K562 (cell line): ENCODE measurements around the gene CACNA1A. TPM values are rescaled to one million over a fixed set of nuclear protein-coding genes. Genes with fewer than 3 reads are reported as not detected.
A peak's percentile ranks its signal among the peaks of the same experiment; 100 is the strongest.

Experiments used
- ADNP ChIP-seq: fragments of 200-800 bp; sonication (Bioruptor generic); IDR thresholded peaks from 2 replicates; pipeline ENCODE4 v1.6.1; 2016; ENCODE audit warnings: missing genetic modification characterization, missing compliant biosample characterization
- CREB1 ChIP-seq, 2 experiments: sonication (generic) in 1 of 2; formaldehyde crosslinking in 1 of 2; IDR thresholded peaks; 2 replicates each; pipeline versions ENCODE4 v1.6.1 to v1.8.0; 2012 to 2022; ENCODE audit warnings: inconsistent platforms in 1 of 2, mild to moderate bottlenecking in 1 of 2, missing genetic modification reagents in 1 of 2, moderate library complexity in 1 of 2
- DMBX1 ChIP-seq: fragments of 250-450 bp; sonication (Bioruptor Pico); IDR thresholded peaks from 2 replicates; pipeline ENCODE4 v1.8.0; 2022; ENCODE audit warnings: inconsistent platforms, mild to moderate bottlenecking, moderate library complexity, borderline replicate concordance
- FOXJ2 ChIP-seq: fragments of 200-800 bp; sonication (Bioruptor generic); IDR thresholded peaks from 2 replicates; pipeline ENCODE4 v1.6.1; 2016; ENCODE audit warnings: missing genetic modification characterization, missing compliant biosample characterization
- FOXM1 ChIP-seq, 2 experiments: fragments of 450-650 bp in 1 of 2; sonication (generic) in 1 of 2; formaldehyde crosslinking in 1 of 2; IDR thresholded peaks; 2 replicates each; pipeline versions ENCODE4 v1.6.1 to v1.9.0; 2017 to 2022; ENCODE audit warnings: low read depth in 2 of 2, mild to moderate bottlenecking in 2 of 2, missing genetic modification reagents in 1 of 2, moderate library complexity in 1 of 2
- GATAD2A ChIP-seq: fragments of 450-650 bp; IDR thresholded peaks from 2 replicates; pipeline ENCODE4 v1.6.1; 2017
- JUND ChIP-seq, 2 experiments: IDR thresholded peaks; 2 replicates in 1 of 2; 3 replicates in 1 of 2; pipeline ENCODE4 v1.6.1; 2011; ENCODE audit warnings: borderline replicate concordance in 2 of 2, low read depth in 2 of 2, low read length in 2 of 2, improper control_type of control experiment in 1 of 2, missing biosample characterization in 1 of 2, missing genetic modification characterization in 1 of 2, missing genetic modification reagents in 1 of 2
- KDM1A ChIP-seq, 2 experiments: fragments of 450-650 bp; IDR thresholded peaks; 2 replicates each; pipeline ENCODE4 v1.6.1; 2016; ENCODE audit warnings: mild to moderate bottlenecking in 2 of 2
- MECOM ChIP-seq: fragments of 250-450 bp; sonication (Bioruptor Pico); IDR thresholded peaks from 2 replicates; pipeline ENCODE4 v1.8.0; 2022; ENCODE audit warnings: inconsistent platforms
- NFIX ChIP-seq: fragments of 250-450 bp; sonication (Bioruptor Pico); IDR thresholded peaks from 2 replicates; pipeline ENCODE4 v1.4.0; 2020; ENCODE audit warnings: low read depth, mild to moderate bottlenecking, moderate library complexity
- NFRKB ChIP-seq: fragments of 450-650 bp; IDR thresholded peaks from 2 replicates; pipeline ENCODE4 v1.6.1; 2016; ENCODE audit warnings: low read depth
- NONO ChIP-seq, 2 experiments: fragments of 200-400 bp in 1 of 2; fragments of 450-650 bp in 1 of 2; formaldehyde crosslinking in 1 of 2; IDR thresholded peaks; 2 replicates each; pipeline ENCODE4 v1.6.1; 2017; ENCODE audit warnings: low read depth in 2 of 2, mild to moderate bottlenecking in 2 of 2, moderate library complexity in 2 of 2, low read length in 1 of 2
- POLR2A ChIP-seq: fragments of 450-650 bp; conservative IDR thresholded peaks from 2 replicates; pipeline ENCODE4 v1.6.1; 2016
- PYGO2 ChIP-seq: fragments of 450-650 bp; IDR thresholded peaks from 2 replicates; pipeline ENCODE4 v1.6.1; 2016; ENCODE audit warnings: mild to moderate bottlenecking, missing genetic modification characterization, moderate library complexity, missing compliant biosample characterization
- RBM39 ChIP-seq: fragments of 200-400 bp; formaldehyde crosslinking; optimal IDR thresholded peaks from 2 replicates; pipeline ENCODE3; 2018; ENCODE audit warnings: low read depth, low read length
- SMAD4 ChIP-seq: fragments of 250-450 bp; sonication (Bioruptor Pico); conservative IDR thresholded peaks from 2 replicates; pipeline ENCODE4 v1.8.0; 2021; ENCODE audit warnings: inconsistent platforms, mild to moderate bottlenecking, moderate library complexity
- SOX6 ChIP-seq: fragments of 450-650 bp; IDR thresholded peaks from 2 replicates; pipeline ENCODE4 v1.6.1; 2014; ENCODE audit warnings: mild to moderate bottlenecking
- TAF1 ChIP-seq: IDR thresholded peaks from 2 replicates; pipeline ENCODE4 v1.6.1; 2011; ENCODE audit warnings: mild to moderate bottlenecking, low read length, moderate library complexity; ENCODE audit not compliant: insufficient read depth, control insufficient read depth, severe bottlenecking; ENCODE audit errors: extremely low read depth
- ZNF263 ChIP-seq: sonication (generic); formaldehyde crosslinking; IDR thresholded peaks from 2 replicates; pipeline ENCODE4 v1.8.0; 2022; ENCODE audit warnings: mild to moderate bottlenecking, missing genetic modification reagents, borderline replicate concordance
- polyA plus RNA-seq, 8 experiments: library from polyadenylated mRNA; depleted of rRNA in 4 of 8; stranded (reverse) in 5 of 8; unstranded in 3 of 8; fragments of >200 nt; fragmentation: Nextera tagmentation in 2 of 8; fragmentation: Illumina TruSeq in 1 of 8; extraction: Ambion mirVana in 2 of 8; extraction: Trizol in 1 of 8; gene quantifications; 2 replicates each; pipeline versions ENCODE4 v1.2.1 to v1.2.3, GENCODE V29; 2011 to 2014; ENCODE audit warnings: inconsistent platforms in 1 of 8, missing spikeins in 1 of 8
- total RNA-seq, 7 experiments: library from RNA; depleted of rRNA in 6 of 7; stranded (reverse); fragments of >200 nt in 6 of 7; fragmentation: Illumina TruSeq in 2 of 7; extraction: Trizol in 2 of 7; gene quantifications; 2 replicates each; pipeline versions ENCODE4 v1.2.1 to v1.2.3, GENCODE V29; 2011 to 2021; ENCODE audit warnings: low replicate concordance in 1 of 7
- TF ChIP-seq, protein P1 (sequence below), 3 experiments: fragments of 200-800 bp in 1 of 3; sonication (Bioruptor generic) in 1 of 3; sonication (generic) in 1 of 3; formaldehyde crosslinking in 1 of 3; IDR thresholded peaks; 2 replicates each; pipeline versions ENCODE4 v1.6.1 to v1.8.0; 2016 to 2022; ENCODE audit warnings: mild to moderate bottlenecking in 2 of 3, missing compliant biosample characterization in 2 of 3, missing genetic modification characterization in 2 of 3, missing genetic modification reagents in 1 of 3
- TF ChIP-seq, protein P2 (sequence below): fragments of 450-650 bp; IDR thresholded peaks from 2 replicates; pipeline ENCODE4 v1.6.1; 2016
- TF ChIP-seq, protein P3 (sequence below), 2 experiments: fragments of 200-800 bp in 1 of 2; sonication (Bioruptor generic) in 1 of 2; sonication (generic) in 1 of 2; formaldehyde crosslinking in 1 of 2; IDR thresholded peaks in 1 of 2; conservative IDR thresholded peaks in 1 of 2; 2 replicates each; pipeline versions ENCODE4 v1.5.0 to v1.6.1; 2016 to 2020; ENCODE audit warnings: missing compliant biosample characterization in 1 of 2, missing genetic modification characterization in 1 of 2, missing genetic modification reagents in 1 of 2

CACNA1A gene
- total and polyA plus RNA-seq, 9 of the 15 experiments (the other 6 are each of a cell fraction or from before 2014, with no cell fraction given): 0.03 to 0.20 (median 0.09) TPM; not detected in 1

DNA sequence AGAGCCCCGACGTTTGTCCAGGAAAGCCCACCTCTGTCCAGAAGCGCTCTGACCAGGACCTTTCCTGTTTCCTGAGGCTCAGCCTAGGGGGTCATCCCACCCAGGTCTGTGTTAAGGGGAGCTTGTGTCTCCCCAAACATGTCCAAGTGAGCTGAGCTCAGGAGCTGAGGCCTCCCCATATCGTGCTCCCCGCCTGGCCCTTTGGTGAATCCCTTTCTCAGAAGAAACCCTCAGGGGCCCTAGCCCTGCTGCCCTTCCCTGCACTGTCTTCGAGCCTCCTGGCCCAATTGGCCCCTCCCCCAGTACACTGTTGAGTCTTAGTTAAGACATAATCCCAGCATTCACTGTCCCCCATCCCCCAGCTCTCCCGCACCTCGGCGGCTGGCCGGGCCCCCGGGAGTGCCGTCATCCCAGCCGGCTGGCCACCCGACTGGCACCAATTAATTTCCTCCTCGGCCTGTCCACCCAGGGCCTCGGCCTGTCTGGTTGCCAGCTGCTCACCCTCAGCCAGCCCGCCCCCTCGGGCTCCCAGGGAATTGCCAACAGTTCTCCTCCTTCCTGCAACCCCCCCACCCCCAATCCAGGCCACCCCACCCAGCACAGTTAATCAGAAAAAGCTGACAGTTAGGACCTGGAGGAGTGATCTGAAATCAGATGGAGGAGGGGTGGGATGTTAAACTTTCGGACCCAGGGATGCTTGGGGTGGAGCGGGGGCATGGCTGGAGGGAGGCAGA lies 342.5 kb downstream of the CACNA1A start (continued):
- TF ChIP-seq ZNF263 (0 out of 2 replicates have a peak, but pooled peaks have one; percentile 63), FOXJ2 (no peak), FOXM1 (IDR thresholded peaks at IDR 0.05; ENCODE audit: low read depth) (no peak), FOXM1 (CRISPR knock-in tag; IDR thresholded peaks at IDR 0.05; ENCODE audit: low read depth) (no peak), TAF1 (peak; percentile 44), SOX6 (peak; percentile 51), ADNP (tag) (no peak), CREB1 (IDR thresholded peaks at IDR 0.05) (no peak; the same call in 1 of the 2 replicates), CREB1 (CRISPR knock-in tag; IDR thresholded peaks at IDR 0.05) (peak; percentile 29; the same call in 1 of the 2 replicates), NFRKB (peak; percentile 92; the same call in 1 of the 2 replicates), NFIX (no peak), GATAD2A (peak; percentile 39; the same call in 1 of the 2 replicates), PYGO2 (tag) (no peak), SMAD4 (peak; percentile 72), DMBX1 (peak; percentile 47; the same call in 1 of the 2 replicates), KDM1A (IDR thresholded peaks at IDR 0.05) (peak; percentile 28 to 31; a peak in 1 of 4 replicates), JUND (IDR thresholded peaks at IDR 0.05; ENCODE audit: borderline replicate concordance, low read depth, low read length) (peak; percentile 2; the same call in 1 of the 2 replicates), JUND (tag; IDR thresholded peaks at IDR 0.05; ENCODE audit: borderline replicate concordance, low read depth, low read length) (no peak; the same call in 2 of the 3 replicates), POLR2A (peak; percentile 72), MECOM (0 out of 2 replicates have a peak, but pooled peaks have one; percentile 3), RBM39 (peak; percentile 64), NONO (IDR thresholded peaks at IDR 0.05; ENCODE audit: low read depth in 2 of 2, low read length in 1 of 2) (no peak)
- TF ChIP-seq, protein P1, sequence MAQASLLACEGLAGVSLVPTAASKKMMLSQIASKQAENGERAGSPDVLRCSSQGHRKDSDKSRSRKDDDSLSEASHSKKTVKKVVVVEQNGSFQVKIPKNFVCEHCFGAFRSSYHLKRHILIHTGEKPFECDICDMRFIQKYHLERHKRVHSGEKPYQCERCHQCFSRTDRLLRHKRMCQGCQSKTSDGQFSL (CRISPR knock-in tag; IDR thresholded peaks at IDR 0.05): no peak; the same call in none of the 2 replicates
- TF ChIP-seq, protein P1 (tag; IDR thresholded peaks at IDR 0.05): peak in 1 of 2 experiments; percentile 82; a peak in 2 of 4 replicates
- TF ChIP-seq, protein P2, sequence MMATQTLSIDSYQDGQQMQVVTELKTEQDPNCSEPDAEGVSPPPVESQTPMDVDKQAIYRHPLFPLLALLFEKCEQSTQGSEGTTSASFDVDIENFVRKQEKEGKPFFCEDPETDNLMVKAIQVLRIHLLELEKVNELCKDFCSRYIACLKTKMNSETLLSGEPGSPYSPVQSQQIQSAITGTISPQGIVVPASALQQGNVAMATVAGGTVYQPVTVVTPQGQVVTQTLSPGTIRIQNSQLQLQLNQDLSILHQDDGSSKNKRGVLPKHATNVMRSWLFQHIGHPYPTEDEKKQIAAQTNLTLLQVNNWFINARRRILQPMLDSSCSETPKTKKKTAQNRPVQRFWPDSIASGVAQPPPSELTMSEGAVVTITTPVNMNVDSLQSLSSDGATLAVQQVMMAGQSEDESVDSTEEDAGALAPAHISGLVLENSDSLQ: peak; percentile 77
- TF ChIP-seq, protein P3, sequence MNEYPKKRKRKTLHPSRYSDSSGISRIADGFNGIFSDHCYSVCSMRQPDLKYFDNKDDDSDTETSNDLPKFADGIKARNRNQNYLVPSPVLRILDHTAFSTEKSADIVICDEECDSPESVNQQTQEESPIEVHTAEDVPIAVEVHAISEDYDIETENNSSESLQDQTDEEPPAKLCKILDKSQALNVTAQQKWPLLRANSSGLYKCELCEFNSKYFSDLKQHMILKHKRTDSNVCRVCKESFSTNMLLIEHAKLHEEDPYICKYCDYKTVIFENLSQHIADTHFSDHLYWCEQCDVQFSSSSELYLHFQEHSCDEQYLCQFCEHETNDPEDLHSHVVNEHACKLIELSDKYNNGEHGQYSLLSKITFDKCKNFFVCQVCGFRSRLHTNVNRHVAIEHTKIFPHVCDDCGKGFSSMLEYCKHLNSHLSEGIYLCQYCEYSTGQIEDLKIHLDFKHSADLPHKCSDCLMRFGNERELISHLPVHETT (CRISPR knock-in tag; conservative IDR thresholded peaks at IDR 0.05 in 1 of 2, IDR thresholded peaks at IDR 0.05 in 1 of 2): no peak; a peak in 2 of 4 replicates
